ENCODE data around the gene PPFIBP2.
"Not testable (repeated sequence)": the region's sequence is repeated elsewhere in the genome, so short reads cannot be mapped to it uniquely, and the experiment has no call there.

PPFIBP2 gene

DNA sequence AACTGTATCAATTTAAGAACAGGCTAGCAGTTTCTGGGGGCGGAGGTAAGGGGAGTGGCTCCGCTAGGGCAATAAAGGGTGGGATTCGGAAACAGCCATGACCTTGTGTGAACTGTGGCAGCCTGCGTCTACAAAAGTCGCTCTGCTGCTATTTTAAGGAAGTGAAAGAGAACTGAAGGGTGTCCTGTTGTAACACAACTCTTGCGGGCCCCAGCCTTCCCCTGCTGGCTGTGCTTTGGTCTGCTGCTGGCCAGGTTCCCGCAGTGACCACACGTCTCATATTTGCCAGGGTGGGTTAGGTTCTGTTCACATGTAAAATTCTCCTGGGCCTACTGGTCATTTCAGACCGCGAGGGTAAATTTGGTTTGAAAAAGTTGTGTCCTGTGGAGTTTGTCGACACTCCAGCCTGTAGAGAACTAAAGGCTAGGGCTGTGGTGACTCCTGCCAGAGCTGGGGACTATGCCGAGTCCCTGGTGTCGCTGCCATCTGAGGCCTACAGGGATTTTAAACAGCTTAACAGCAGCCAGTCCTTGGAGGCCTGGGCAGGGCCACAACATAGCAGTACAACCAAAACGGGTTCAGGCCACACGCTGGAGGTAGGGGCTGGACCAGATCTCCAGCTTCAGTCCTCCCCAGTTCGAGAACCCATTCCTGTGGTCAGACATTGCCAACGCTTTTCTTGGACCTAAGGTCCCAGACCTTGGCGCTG, 1.1 kb upstream of the PPFIBP2 start:
- TF ChIP-seq, protein P1, sequence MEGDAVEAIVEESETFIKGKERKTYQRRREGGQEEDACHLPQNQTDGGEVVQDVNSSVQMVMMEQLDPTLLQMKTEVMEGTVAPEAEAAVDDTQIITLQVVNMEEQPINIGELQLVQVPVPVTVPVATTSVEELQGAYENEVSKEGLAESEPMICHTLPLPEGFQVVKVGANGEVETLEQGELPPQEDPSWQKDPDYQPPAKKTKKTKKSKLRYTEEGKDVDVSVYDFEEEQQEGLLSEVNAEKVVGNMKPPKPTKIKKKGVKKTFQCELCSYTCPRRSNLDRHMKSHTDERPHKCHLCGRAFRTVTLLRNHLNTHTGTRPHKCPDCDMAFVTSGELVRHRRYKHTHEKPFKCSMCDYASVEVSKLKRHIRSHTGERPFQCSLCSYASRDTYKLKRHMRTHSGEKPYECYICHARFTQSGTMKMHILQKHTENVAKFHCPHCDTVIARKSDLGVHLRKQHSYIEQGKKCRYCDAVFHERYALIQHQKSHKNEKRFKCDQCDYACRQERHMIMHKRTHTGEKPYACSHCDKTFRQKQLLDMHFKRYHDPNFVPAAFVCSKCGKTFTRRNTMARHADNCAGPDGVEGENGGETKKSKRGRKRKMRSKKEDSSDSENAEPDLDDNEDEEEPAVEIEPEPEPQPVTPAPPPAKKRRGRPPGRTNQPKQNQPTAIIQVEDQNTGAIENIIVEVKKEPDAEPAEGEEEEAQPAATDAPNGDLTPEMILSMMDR (IDR thresholded peaks at IDR 0.05): no peak
- Histone ChIP-seq H3K27ac (peak overlapping the region; percentile 98), H3K36me3 (ENCODE audit: control insufficient read depth, insufficient read depth, low read length) (no peaks in the 10 kb centered on the region), H3K79me2 (no peaks in the 10 kb centered on the region), H3K27me3 (ENCODE audit: control insufficient read depth, insufficient read depth, low read length) (no peaks in the 10 kb centered on the region), H3K4me3 (ENCODE audit: low read depth, low read length) (peak overlapping the region; percentile 68), H3K4me1 (peaks cover 18% of the 10 kb centered on the region), H3K4me2 (ENCODE audit: low read length) (peak overlapping the region; percentile 97), H2AFZ (peak overlapping the region; percentile 90), H3K9ac (no peak overlapping the region), H3K9me3 (ENCODE audit: control insufficient read depth, low read length) (no peaks in the 10 kb centered on the region)

DNA sequence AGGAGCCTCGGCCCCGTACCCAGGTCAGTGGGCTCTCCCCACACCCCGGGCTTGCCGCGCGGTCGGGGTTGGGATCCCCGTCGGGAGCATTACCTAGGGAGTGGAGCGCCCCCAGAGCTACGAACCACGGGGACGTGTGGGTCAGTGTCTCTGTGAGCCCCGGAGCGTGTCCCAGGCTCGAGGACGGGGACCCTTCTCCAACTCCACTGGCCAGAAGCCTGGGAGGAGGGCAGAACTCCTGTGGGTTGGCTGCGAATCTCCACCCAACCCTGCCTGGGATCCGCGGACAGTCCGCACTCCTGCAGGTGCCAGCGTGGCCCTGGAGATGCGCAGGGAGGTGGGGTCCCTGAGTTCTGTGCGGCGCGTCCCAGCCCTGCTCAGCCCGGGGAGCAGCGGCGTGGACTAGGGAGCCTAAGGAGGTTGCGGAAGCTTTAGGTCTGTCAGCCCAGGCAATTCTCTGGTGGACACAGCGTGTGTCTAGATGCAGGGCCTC, 346 bp downstream of the PPFIBP2 start:
- Histone ChIP-seq H3K9me3 (ENCODE audit: control insufficient read depth, low read length) (no peaks in the 10 kb centered on the region), H3K79me2 (no peaks in the 10 kb centered on the region), H3K4me2 (ENCODE audit: low read length) (peak overlapping the region; percentile 97), H3K9ac (peak overlapping the region; percentile 46), H3K27ac (peak overlapping the region; percentile 98), H3K4me3 (ENCODE audit: low read depth, low read length) (peak overlapping the region; percentile 68), H3K36me3 (ENCODE audit: control insufficient read depth, insufficient read depth, low read length) (no peaks in the 10 kb centered on the region), H3K4me1 (peaks cover 18% of the 10 kb centered on the region), H3K27me3 (ENCODE audit: control insufficient read depth, insufficient read depth, low read length) (no peaks in the 10 kb centered on the region), H2AFZ (peak overlapping the region; percentile 90)
- TF ChIP-seq, protein P1 (IDR thresholded peaks at IDR 0.05): no peak

DNA sequence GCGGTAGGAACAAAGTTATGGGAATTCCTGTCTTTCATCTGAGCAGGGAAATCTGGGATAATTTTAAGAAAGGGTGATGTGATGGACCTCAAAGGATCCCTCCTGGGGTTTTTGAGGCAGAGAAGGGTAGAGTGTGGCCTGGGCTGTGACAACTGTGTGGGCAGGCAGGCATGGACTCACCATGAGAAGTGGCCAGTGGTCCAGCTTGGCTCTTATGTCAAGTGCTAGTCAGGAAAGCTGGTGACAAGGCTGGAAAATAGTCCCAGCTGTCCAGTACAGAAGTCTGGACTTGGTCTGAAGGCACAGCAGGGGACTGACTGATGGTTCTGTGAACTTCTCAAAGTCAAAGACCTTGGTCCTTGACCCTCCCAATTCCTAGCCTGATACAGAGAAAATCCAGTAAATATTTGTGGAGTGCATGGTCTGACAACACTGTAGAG, 1.7 kb downstream of the PPFIBP2 start:
- TF ChIP-seq, protein P1 (IDR thresholded peaks at IDR 0.05): no peak
- H3K36me3 ChIP-seq (ENCODE audit: control insufficient read depth, insufficient read depth, low read length): no peaks in the 10 kb centered on the region
- H3K9me3 ChIP-seq (ENCODE audit: control insufficient read depth, low read length): no peaks in the 10 kb centered on the region
- no peaks in the 10 kb centered on the region for H3K27me3 ChIP-seq (ENCODE audit: control insufficient read depth, insufficient read depth, low read length)
- H3K9ac ChIP-seq: no peak overlapping the region
- H3K79me2 ChIP-seq: no peaks in the 10 kb centered on the region
- H3K4me1 ChIP-seq: peaks cover 18% of the 10 kb centered on the region
- no peak overlapping the region for H3K4me3 ChIP-seq (ENCODE audit: low read depth, low read length)
- no peak overlapping the region for H3K4me2 ChIP-seq (ENCODE audit: low read length)
- H2AFZ ChIP-seq: no peak overlapping the region
- no peak overlapping the region for H3K27ac ChIP-seq

DNA sequence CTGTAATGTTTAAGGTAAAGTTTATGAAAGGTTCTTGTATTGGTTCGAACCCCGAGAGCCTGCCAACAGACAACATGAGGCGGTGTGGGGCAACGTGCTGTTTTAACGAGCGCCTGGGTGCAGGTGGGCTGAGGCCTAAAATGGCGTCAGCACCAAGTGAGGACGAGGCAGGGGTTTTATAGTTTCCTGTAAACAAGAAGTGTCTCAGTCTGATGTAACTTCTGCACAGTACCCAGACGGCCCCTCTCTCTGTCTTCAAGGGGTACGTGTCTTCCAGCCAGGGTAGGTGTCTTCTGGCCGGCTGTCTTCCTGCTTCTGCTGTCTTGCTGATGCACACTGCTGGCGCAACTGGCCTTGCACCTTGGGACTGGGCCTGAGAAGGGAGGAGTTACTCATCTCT, 2.7 kb downstream of the PPFIBP2 start:
- H3K9ac ChIP-seq: no peak overlapping the region
- H3K27me3 ChIP-seq (ENCODE audit: control insufficient read depth, insufficient read depth, low read length): no peaks in the 10 kb centered on the region
- H3K36me3 ChIP-seq (ENCODE audit: control insufficient read depth, insufficient read depth, low read length): no peaks in the 10 kb centered on the region
- H3K4me1 ChIP-seq: peaks cover 19% of the 10 kb centered on the region
- no peak overlapping the region for H2AFZ ChIP-seq
- H3K4me2 ChIP-seq (ENCODE audit: low read length): no peak overlapping the region
- TF ChIP-seq, protein P1 (IDR thresholded peaks at IDR 0.05): no peak
- no peak overlapping the region for H3K27ac ChIP-seq
- no peaks in the 10 kb centered on the region for H3K9me3 ChIP-seq (ENCODE audit: control insufficient read depth, low read length)
- H3K79me2 ChIP-seq: no peaks in the 10 kb centered on the region
- no peak overlapping the region for H3K4me3 ChIP-seq (ENCODE audit: low read depth, low read length)

DNA sequence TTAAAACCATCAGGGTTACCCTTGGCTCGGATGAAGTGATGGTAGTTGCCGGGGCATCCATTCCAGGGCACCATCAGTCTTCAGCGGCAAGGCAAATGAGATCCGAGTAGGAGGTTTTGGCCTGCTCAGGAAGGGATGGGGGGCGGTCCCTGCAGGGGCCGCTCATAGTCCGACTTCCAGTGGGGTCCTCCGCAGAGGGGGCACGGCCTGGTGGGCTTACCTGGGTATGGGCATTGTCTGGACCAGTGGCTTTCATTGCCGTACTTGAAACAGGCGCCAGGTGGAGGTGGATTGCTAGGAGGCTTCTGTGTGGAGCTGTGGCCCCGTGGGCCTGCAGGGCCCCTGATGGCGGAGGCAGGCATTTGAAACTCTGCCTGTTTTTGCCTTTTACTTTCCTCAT, 3.9 kb downstream of the PPFIBP2 start:
- not testable (repeated sequence) for H3K9me3 ChIP-seq (ENCODE audit: control insufficient read depth, low read length); H3K4me3 ChIP-seq (ENCODE audit: low read depth, low read length); H3K27me3 ChIP-seq (ENCODE audit: control insufficient read depth, insufficient read depth, low read length); H3K4me2 ChIP-seq (ENCODE audit: low read length); H3K27ac ChIP-seq; H2AFZ ChIP-seq; H3K79me2 ChIP-seq; H3K4me1 ChIP-seq; H3K9ac ChIP-seq; H3K36me3 ChIP-seq (ENCODE audit: control insufficient read depth, insufficient read depth, low read length)
